Lung (tissue), 12 donors: ENCODE measurements around the gene DDR1. TPM values are rescaled to one million over a fixed set of nuclear protein-coding genes. Genes with fewer than 3 reads are reported as not detected.

Experiments
- ATAC-seq: fragments of 200-7000 bp; cut with Tn5 transposase; one replicate; pipeline ENCODE4 v1.9.1; 2020; ENCODE audit warnings: moderate number of reproducible peaks; ENCODE audit not compliant: insufficient read depth, low FRiP score
- DNase-seq, 3 donors: peaks; one replicate each; pipeline ENCODE4 v3.0.0-alpha.2; 2013 to 2017
- H3K27ac ChIP-seq, 2 donors: one replicate each; pipeline ENCODE4 v1.5.1; 2013; ENCODE audit warnings: mild to moderate bottlenecking in 2 of 2, moderate library complexity in 2 of 2, control low read depth in 1 of 2, inconsistent platforms in 1 of 2, low read depth in 1 of 2, low read length in 1 of 2
- H3K27me3 ChIP-seq, 3 donors: one replicate each; pipeline ENCODE4 v1.5.1; 2013; ENCODE audit warnings: low read length in 2 of 3; ENCODE audit not compliant: control insufficient read depth in 3 of 3, insufficient read depth in 3 of 3
- H3K36me3 ChIP-seq, 4 donors: one replicate each; pipeline ENCODE4 v1.5.1; 2013; ENCODE audit warnings: low read length in 4 of 4, mild to moderate bottlenecking in 1 of 4, moderate library complexity in 1 of 4; ENCODE audit not compliant: control insufficient read depth in 4 of 4, insufficient read depth in 4 of 4
- H3K4me1 ChIP-seq, 5 donors: one replicate each; pipeline ENCODE4 v1.5.1; 2013; ENCODE audit warnings: low read length in 5 of 5, mild to moderate bottlenecking in 2 of 5, moderate library complexity in 1 of 5; ENCODE audit not compliant: control insufficient read depth in 5 of 5, insufficient read depth in 5 of 5
- H3K4me3 ChIP-seq: one replicate; pipeline ENCODE4 v1.5.1; 2013; ENCODE audit warnings: mild to moderate bottlenecking, control low read depth, moderate library complexity
- H3K9ac ChIP-seq, 2 donors: one replicate each; pipeline ENCODE4 v1.5.1; 2013; ENCODE audit warnings: low read length in 2 of 2, control low read depth in 1 of 2; ENCODE audit not compliant: insufficient read depth in 1 of 2
- H3K9me3 ChIP-seq, 4 donors: one replicate each; pipeline ENCODE4 v1.5.1; 2013; ENCODE audit warnings: low read length in 3 of 4, mild to moderate bottlenecking in 1 of 4, moderate library complexity in 1 of 4; ENCODE audit not compliant: control insufficient read depth in 4 of 4, insufficient read depth in 3 of 4
- CTCF ChIP-seq: IDR thresholded peaks from 2 replicates; pipeline ENCODE4 v1.5.1; 2012; ENCODE audit warnings: mild to moderate bottlenecking; ENCODE audit errors: control extremely low read depth, extremely low read depth
- WGBS, 2 donors: extraction: QIAGEN DNeasy Blood & Tissue Kit; methylation state at CpG; one replicate each; pipeline ENCODE4 v1.1.7; 2013; 5-methylcytosine and 5-hydroxymethylcytosine counted together
- polyA plus RNA-seq, 2 donors: library from polyadenylated mRNA; stranded (reverse); fragments of 200-250 nt; gene quantifications; one replicate each; pipeline ENCODE4 v1.2.1, GENCODE V29; 2013
- total RNA-seq, 2 donors: library from RNA; depleted of rRNA in 1 of 2; stranded (reverse); fragments of >200 nt in 1 of 2; gene quantifications; one replicate each; pipeline ENCODE4 v1.2.1, GENCODE V29; 2014 to 2021
- donor health status: control.
- donor health status: control.
- donor health status: Bipolar disorder and iron deficiency.
- donor health status: healthy.
- donor health status: DM: yes; HTN: yes; CAD: no.

The DDR1 gene
- total and polyA plus RNA-seq, 4 donors = 39.5 to 134 (median 98.1) TPM

GRCh38 chr6:30888816-30889495 lies 4.6 kb downstream of the DDR1 start:
- no peak overlapping the region for H3K27ac ChIP-seq
- DNase-seq = no peak
- no peak for ATAC-seq
- H3K27me3 ChIP-seq = no peaks in the 10 kb centered on the region
- H3K9ac ChIP-seq = no peak overlapping the region
- no peaks in the 10 kb centered on the region for H3K9me3 ChIP-seq
- WGBS, 2 donors = 94 to 95% methylated on average over 18 of the region's 18 CpGs
- no peak overlapping the region for H3K4me3 ChIP-seq
- peaks cover 0 to 28% (median 17%) of the 10 kb centered on the region in 4 donors for H3K36me3 ChIP-seq
- H3K4me1 ChIP-seq = peaks cover 3 to 44% (median 19%) of the 10 kb centered on the region in 5 donors
- TF ChIP-seq CTCF = no peak

- Histone ChIP-seq H3K27ac (no peak overlapping the region), H3K27me3 (no peaks in the 10 kb centered on the region), H3K9ac (no peak overlapping the region), H3K4me1 (peaks cover 3 to 44% (median 19%) of the 10 kb centered on the region in 5 donors), H3K4me3 (no peak overlapping the region), H3K9me3 (no peaks in the 10 kb centered on the region), H3K36me3 (peaks cover 0 to 32% (median 19%) of the 10 kb centered on the region in 4 donors)
- ATAC-seq (no peak), DNase-seq (no peak)
- 80 to 92% methylated on average over 4 of the region's 4 CpGs for WGBS, 2 donors
- TF ChIP-seq CTCF = no peak
Measured at GRCh38 chr6:30889496-30889885, 5.2 kb downstream of the DDR1 start.

- H3K36me3 ChIP-seq = peaks cover 0 to 38% (median 22%) of the 10 kb centered on the region in 4 donors
- WGBS, 2 donors = 88 to 91% methylated on average over 14 of the region's 14 CpGs
Measured at GRCh38 chr6:30889921-30890645, 5.8 kb downstream of the DDR1 start.

More at GRCh38 chr6:30889921-30890645, 5.8 kb downstream of the DDR1 start:
- Histone ChIP-seq H3K4me1 (peaks cover 3 to 41% (median 19%) of the 10 kb centered on the region in 5 donors), H3K9ac (no peak overlapping the region), H3K27me3 (no peaks in the 10 kb centered on the region), H3K4me3 (no peak overlapping the region), H3K27ac (no peak overlapping the region), H3K9me3 (no peaks in the 10 kb centered on the region)
- DNase-seq = no peak
- TF ChIP-seq CTCF = no peak
- no peak for ATAC-seq
